GM21381 (cell line): ENCODE measurements around the gene RNF175.
A peak's percentile ranks its signal among the peaks of the same experiment; 100 is the strongest.

Source experiments
- ATAC-seq: cut with Tn5 transposase; IDR thresholded peaks from one replicate; pipeline ENCODE4 v1.9.1; 2021; ENCODE audit warnings: mild to moderate bottlenecking, moderate library complexity; ENCODE audit not compliant: unreplicated experiment

The RNF175 gene

GRCh38 chr4:153785910-153786721, 26.3 kb upstream of the RNF175 start:
- ATAC-seq, result no peak

GRCh38 chr4:153784166-153784699, 24.4 kb upstream of the RNF175 start:
- no peak for ATAC-seq

- no peak for ATAC-seq
These were observed 22.8 kb upstream of the RNF175 start for GRCh38 chr4:153782581-153782980.

DNA sequence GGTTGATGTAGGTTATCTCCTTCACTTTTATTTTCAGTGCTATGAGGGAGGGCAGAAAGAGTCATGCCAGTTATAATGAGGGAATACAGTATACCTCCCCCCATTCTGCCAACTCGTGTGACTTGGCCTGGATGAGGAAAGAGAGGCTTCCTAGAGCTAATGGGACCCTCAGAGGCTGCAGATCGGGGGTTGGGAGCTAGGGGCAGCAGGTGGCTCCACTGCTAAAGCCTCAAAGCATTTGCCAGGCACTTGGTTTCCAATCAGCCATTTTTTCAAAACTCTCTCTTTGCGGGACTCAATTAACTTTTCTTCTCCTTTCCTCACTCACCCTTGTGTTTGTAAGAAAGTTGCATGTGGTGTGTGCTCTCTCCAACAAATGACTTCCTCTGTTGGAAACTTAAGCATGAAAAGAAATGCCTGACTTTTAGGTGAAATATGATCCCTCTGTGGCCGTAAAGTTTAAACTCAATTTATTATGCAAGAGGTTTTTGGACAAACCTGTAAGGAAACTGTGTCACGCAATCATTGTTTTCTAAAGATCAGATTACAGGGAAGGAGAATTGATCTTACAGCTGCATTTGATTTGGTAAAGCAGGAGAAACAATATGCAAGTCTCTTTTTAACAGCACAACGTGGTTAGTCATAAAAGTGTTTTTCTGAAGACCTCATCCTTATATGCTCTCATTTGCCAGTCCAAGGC, 22.0 kb upstream of the RNF175 start:
- ATAC-seq, result no peak

GRCh38 chr4:153781280-153781679, 21.5 kb upstream of the RNF175 start:
- ATAC-seq, result no peak

- ATAC-seq, result peak; percentile 55
These were observed 21.1 kb upstream of the RNF175 start for GRCh38 chr4:153780876-153781275.

- no peak for ATAC-seq
These were observed 20.4 kb upstream of the RNF175 start for GRCh38 chr4:153780221-153780620.

GRCh38 chr4:153778383-153778782, 18.6 kb upstream of the RNF175 start:
- ATAC-seq, result no peak

GRCh38 chr4:153777421-153777820, 17.6 kb upstream of the RNF175 start:
- no peak for ATAC-seq

DNA sequence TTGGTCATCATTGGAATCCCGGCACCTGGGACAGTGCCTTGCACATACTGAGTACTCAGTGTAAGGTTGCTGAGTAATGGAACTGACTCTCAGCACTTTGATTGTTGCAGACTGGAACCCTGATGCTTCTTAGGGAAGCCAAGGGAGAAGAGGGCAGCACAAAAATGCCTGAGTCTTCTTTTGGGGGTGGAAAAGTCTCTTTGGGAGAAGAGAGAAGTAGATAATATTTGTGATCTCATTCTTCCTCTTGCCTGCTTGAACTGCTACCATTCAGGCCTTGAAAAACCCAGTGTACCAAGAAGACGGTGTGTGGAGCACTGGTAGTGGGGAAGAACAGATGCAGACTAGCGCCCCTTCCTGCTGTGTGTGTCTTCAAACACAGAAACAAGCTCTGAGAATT, 16.8 kb upstream of the RNF175 start:
- no peak for ATAC-seq

GRCh38 chr4:153773236-153773690, 13.4 kb upstream of the RNF175 start:
- ATAC-seq, result no peak

- ATAC-seq, result no peak
These were observed 11.2 kb upstream of the RNF175 start for GRCh38 chr4:153771046-153771445.

- no peak for ATAC-seq
These were observed 6.9 kb upstream of the RNF175 start for GRCh38 chr4:153766758-153767157.

- no peak for ATAC-seq
These were observed 6.1 kb upstream of the RNF175 start for GRCh38 chr4:153765894-153766293.

DNA sequence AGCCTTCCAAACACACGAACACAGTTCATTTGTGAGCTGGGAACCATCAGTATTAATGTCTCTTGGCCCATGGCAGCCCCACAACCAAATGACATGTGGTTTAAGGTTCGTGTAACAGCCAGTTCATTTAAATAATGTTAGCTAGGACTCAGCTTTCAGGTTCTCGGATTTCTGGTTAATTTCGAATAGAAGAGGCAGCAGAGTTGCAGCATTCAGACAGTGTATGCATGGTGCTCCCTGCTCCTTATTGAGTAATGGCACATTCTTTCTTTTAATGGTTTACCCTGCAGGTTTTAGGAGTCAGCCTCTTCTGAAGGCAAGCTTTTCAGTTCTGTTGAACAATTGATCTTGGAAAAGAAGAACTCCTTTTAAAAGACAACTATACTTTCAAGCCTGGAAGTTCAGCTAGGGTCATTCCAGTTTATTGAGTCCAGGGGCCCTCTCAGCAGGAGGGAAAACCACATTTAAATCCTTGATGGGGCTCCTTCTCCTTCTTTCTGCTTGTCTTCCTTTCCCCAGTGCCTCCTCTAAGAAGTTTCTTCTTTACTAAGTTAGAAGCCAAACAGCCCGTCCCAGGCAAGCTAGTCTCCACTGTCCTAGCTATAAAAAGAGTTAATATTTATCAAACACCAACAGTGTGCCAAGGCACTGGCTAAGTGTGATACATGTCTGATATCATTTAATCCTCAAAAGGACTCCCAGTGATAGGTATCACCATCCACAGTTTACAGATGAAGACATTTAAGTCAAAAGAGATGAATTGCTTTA, 5.0 kb upstream of the RNF175 start:
- no peak for ATAC-seq

DNA sequence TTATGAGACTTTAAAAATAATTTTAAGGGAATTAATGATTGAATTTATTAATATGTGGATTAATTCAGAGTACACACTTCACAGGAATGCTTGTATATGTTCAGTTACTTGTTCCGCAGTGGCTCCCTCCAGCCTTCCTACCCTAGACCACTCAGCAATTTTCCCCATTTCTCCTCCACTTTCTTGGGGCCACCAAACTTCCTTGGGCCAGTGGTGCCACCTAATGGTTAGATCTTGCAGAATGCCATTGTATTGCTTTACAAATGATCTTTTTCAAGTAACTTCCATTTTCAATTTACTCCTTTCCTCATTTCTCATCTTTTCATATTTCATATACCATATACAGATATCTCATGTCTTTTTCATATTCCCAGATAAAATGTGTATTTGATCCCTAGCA, 3.6 kb upstream of the RNF175 start:
- ATAC-seq, result no peak

GRCh38 chr4:153758688-153759406, 977 bp downstream of the RNF175 start:
- ATAC-seq, result no peak

DNA sequence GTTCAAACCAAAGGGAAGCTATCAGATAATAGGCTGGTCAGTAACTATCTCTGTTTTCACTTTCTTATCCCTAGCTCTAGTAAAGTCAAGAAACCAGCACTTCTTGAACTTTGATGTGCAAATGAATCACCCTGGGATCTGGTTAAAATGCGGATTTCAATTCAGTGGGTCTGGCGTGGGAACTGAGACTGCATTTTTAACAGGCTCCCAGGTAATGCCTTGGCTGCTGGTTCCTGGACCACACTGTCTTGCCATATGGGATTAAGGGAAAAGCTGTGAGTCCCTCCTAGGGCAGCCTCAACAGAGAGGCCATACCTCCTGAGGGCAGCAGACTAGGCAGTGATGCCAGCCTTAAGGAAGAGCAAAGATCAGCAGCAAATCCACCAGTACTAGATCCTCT, 1.7 kb downstream of the RNF175 start:
- no peak for ATAC-seq

GRCh38 chr4:153757407-153757806, 2.4 kb downstream of the RNF175 start:
- ATAC-seq, result no peak

GRCh38 chr4:153755186-153755585, 4.6 kb downstream of the RNF175 start:
- ATAC-seq, result no peak
